Liver (tissue), 2 donors: ENCODE results near the gene ZNF652.

ENCODE experiments used
- CTCF ChIP-seq: fragments of 150-350 bp; IDR thresholded peaks from 2 replicates; pipeline ENCODE4 v1.5.1; 2017; ENCODE audit warnings: improper control_type of control experiment, low read depth, low read length; ENCODE audit not compliant: missing input control
- FOXA1 ChIP-seq: IDR thresholded peaks from 2 replicates; pipeline ENCODE4 v1.6.1; 2016; ENCODE audit warnings: antibody characterized with exemption
- donor health status: healthy.

- TF ChIP-seq FOXA1 (no peak), CTCF (no peak)
Observed at GRCh38 chr17:49378311-49378710, 16.3 kb upstream of the ZNF652 start.
